ENCODE measurements around the gene NPR3. TPM values are rescaled to one million over a fixed set of nuclear protein-coding genes. Genes with fewer than 3 reads are reported as not detected.

Gene NPR3
- total and polyA plus RNA-seq, 2 of the 8 experiments (the other 6 are each of a cell fraction or from before 2014, with no cell fraction given), result not detected

DNA sequence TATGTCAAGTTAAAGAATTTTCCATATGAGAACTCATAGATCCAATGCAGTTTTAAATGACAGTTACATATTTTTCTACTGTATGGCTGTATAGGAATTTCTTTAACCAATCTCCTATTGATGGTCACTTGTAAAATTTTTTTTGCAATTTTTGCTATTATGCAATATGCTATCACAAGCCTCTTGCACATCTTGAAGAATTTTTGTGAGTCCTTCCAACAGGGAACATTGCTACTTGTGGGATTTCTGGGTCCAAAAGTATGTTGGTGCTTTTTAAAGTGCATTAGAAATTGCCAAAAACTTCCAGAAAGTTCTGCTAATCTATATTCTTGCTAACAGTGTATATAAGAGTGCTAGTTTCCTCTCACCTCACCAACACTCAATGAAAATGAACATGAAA lies 65.1 kb downstream of the NPR3 start:
- DNase-seq (ENCODE audit: low read depth in 1 of 2, low spot score in 2 of 2) (no peak), FAIRE-seq (no peak)
- Histone ChIP-seq H4K91ac (replicated peaks; ENCODE audit: insufficient read length, low read length) (no peak overlapping the region), H2BK15ac (ENCODE audit: low read length) (no peak overlapping the region), H3K36me3 (ENCODE audit: control insufficient read depth in 2 of 4, insufficient read depth in 4 of 4, low read length in 3 of 4) (no peaks in the 10 kb centered on the region), H3K14ac (ENCODE audit: insufficient read length) (no peak overlapping the region), H3K23ac (ENCODE audit: insufficient read length) (no peak overlapping the region), H3K4me3 (ENCODE audit: extremely low read depth in 1 of 4, insufficient read depth in 2 of 4, low read depth in 3 of 4, low read length in 4 of 4) (no peak overlapping the region), H3K9me3 (ENCODE audit: insufficient read depth in 2 of 2, low read depth in 1 of 2, low read length in 1 of 2) (no peaks in the 10 kb centered on the region), H3K4me1 (replicated peaks in 1 of 4; ENCODE audit: control insufficient read depth in 3 of 4, insufficient read depth in 4 of 4, low read length in 3 of 4) (no peaks in the 10 kb centered on the region), H4K20me1 (replicated peaks in 1 of 2; ENCODE audit: control insufficient read depth in 1 of 2, insufficient read depth in 2 of 2, low read length in 2 of 2) (no peaks in the 10 kb centered on the region), H3K27ac (ENCODE audit: low read depth, low read length) (no peak overlapping the region), H3K9ac (replicated peaks in 1 of 4; ENCODE audit: extremely low read depth in 1 of 4, low read depth in 3 of 4, low read length in 3 of 4) (no peak overlapping the region), H2AFZ (ENCODE audit: low read length) (no peak overlapping the region), H2BK5ac (ENCODE audit: low read depth, low read length) (no peak overlapping the region), H2BK12ac (ENCODE audit: low read depth, low read length) (no peak overlapping the region), H2BK120ac (replicated peaks; ENCODE audit: low read depth, low read length) (no peak overlapping the region), H4K8ac (ENCODE audit: extremely low read depth, insufficient read depth, low read length) (no peak overlapping the region), H4K5ac (ENCODE audit: insufficient read length, low read depth, low read length) (no peak overlapping the region), H2AK5ac (ENCODE audit: low read depth, low read length) (no peak overlapping the region), H3K27me3 (replicated peaks in 1 of 4; ENCODE audit: control insufficient read depth in 3 of 4, extremely low read depth in 1 of 4, insufficient read depth in 3 of 4, low read length in 3 of 4) (peaks cover 0 to 1% (median 0%) of the 10 kb centered on the region in 4 experiments; a peak in 3 of 7 replicates), H3K23me2 (ENCODE audit: low read depth, low read length) (no peaks in the 10 kb centered on the region), H2BK20ac (ENCODE audit: low read length) (no peak overlapping the region), H3K79me1 (ENCODE audit: low read depth, low read length) (no peaks in the 10 kb centered on the region), H3K56ac (replicated peaks; ENCODE audit: insufficient read length, low read depth, low read length) (no peak overlapping the region), H3K4ac (replicated peaks; ENCODE audit: insufficient read length, low read depth, low read length) (no peak overlapping the region), H3K18ac (ENCODE audit: extremely low read depth, low read length) (no peak overlapping the region), H3K79me2 (ENCODE audit: control insufficient read depth in 1 of 2, insufficient read depth in 2 of 2, low read length in 2 of 2) (no peaks in the 10 kb centered on the region), H3K4me2 (ENCODE audit: insufficient read depth in 1 of 2, low read depth in 2 of 2, low read length in 2 of 2) (no peak overlapping the region)
- no peak for TF ChIP-seq HDAC6 (IDR thresholded peaks at IDR 0.05; ENCODE audit: low read depth, low read length)
- no peak for TF ChIP-seq MAFK (IDR thresholded peaks at IDR 0.05; ENCODE audit: low read depth, low read length)
- no peak for TF ChIP-seq NANOG (IDR thresholded peaks at IDR 0.05; ENCODE audit: insufficient read depth, low read depth, low read length, poor library complexity, severe bottlenecking)
- ChIA-PET POLR2A (ENCODE audit: partially characterized antibody) (no interaction called here), CTCF (ENCODE audit: partially characterized antibody) (interaction anchor here (0.6 kb wide), 1 partner anchor 1430 kb away, joined by 3 read pairs; no protein-coding TSS in a partner anchor)

Measured in H1 (cell line).